SU-DHL-6 (cell line): ENCODE data around the gene PGGHG.

Source experiments
- EZH2phosphoT487 ChIP-seq: fragments of 200-600 bp; sonication (generic), shearing (Covaris generic); conservative IDR thresholded peaks from 2 replicates; pipeline ENCODE4 v1.6.1; 2018; ENCODE audit warnings: mild to moderate bottlenecking, antibody characterized with exemption, low read length, moderate library complexity, mixed read lengths
- TF ChIP-seq, protein P1 (sequence below): fragments of 200-600 bp; sonication (generic); IDR thresholded peaks from one replicate; pipeline ENCODE4 v1.5.1; 2017; ENCODE audit warnings: antibody characterized with exemption, mild to moderate bottlenecking, low read length, moderate library complexity; ENCODE audit not compliant: insufficient read depth, poor library complexity, severe bottlenecking

DNA sequence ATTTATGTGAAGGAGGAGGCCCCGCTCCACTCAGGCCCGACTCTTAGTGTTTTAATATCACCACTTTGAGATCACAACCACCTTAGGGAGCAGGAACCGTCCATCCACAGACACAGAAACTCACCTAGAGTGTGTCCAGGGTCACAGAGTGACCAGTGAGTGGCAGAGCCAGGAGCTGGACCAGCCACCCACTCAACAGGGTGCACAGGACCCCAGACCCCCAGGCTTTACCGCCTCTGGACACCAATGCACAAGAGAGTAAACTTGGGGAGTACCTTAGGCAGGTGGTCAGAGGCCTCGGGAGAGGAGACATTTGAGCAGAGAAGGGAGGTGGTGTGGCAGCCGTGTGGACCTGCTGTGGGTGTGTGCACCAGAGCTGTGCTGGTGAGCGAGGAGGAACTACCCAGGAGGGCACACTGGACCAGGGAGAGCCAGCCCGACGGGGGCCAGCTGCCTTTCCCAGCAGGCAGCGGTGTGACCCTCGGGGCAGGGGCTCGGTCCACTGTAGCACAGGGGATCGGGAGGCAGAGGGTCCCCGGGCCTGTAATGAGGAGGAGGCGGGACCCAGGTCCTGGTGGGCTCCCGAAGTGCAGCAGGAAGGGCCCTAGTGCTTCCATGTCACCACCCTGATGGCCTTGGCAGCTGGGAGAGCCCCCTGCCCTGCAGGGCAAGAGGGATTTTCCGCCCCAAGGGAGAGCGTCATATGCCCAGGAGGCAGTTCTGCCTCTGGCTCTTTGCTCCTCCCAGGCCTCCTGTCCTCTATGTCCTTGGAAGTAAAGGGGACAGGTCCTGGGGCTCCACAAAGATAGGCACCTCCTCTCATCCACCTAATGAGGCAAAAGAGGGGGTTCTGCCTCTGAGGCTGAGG is 18.2 kb upstream of the PGGHG start:
- no peak for TF ChIP-seq EZH2phosphoT487
- TF ChIP-seq, protein P1, sequence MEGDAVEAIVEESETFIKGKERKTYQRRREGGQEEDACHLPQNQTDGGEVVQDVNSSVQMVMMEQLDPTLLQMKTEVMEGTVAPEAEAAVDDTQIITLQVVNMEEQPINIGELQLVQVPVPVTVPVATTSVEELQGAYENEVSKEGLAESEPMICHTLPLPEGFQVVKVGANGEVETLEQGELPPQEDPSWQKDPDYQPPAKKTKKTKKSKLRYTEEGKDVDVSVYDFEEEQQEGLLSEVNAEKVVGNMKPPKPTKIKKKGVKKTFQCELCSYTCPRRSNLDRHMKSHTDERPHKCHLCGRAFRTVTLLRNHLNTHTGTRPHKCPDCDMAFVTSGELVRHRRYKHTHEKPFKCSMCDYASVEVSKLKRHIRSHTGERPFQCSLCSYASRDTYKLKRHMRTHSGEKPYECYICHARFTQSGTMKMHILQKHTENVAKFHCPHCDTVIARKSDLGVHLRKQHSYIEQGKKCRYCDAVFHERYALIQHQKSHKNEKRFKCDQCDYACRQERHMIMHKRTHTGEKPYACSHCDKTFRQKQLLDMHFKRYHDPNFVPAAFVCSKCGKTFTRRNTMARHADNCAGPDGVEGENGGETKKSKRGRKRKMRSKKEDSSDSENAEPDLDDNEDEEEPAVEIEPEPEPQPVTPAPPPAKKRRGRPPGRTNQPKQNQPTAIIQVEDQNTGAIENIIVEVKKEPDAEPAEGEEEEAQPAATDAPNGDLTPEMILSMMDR = no peak
